ENCODE results near the gene FYN.

FYN gene

DNA sequence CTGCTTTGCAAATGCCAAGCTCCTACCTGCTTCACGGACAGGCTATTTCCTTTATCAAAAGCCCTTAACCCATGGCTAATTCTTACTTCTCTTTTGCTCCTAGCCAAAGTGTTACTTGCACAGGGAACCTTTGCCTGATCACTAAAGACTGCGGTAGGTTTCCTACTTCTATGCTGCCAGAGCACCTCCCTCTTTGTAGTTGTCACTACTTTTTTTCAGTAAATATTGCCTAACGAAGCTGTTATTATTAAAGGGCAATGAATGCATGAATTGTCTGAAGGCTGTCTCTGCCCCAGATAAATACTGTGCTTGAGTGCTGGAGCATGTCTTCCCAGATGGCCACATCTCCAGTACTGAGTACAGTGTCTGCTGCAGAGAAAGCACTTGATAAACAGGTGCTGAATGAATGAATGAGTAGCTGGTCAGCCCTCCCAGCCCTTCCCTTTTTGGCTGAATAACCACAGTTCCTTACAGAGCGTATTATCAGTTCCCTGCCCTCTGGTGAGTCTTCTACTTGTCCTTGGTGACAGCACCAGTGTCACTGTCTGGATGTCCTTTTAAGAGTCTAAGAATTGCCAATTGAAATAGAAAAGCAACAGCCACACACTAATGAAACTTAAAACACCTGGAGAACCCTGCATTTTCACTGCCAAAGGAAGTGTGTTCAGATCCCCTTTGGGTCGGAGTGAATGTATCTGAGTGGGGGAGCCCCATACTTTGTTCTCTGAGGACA lies 194.0 kb downstream of the FYN start:
- DNase-seq = no peak

GRCh38 chr6:111677249-111677990 lies 195.8 kb downstream of the FYN start:
- no peak for DNase-seq

DNA sequence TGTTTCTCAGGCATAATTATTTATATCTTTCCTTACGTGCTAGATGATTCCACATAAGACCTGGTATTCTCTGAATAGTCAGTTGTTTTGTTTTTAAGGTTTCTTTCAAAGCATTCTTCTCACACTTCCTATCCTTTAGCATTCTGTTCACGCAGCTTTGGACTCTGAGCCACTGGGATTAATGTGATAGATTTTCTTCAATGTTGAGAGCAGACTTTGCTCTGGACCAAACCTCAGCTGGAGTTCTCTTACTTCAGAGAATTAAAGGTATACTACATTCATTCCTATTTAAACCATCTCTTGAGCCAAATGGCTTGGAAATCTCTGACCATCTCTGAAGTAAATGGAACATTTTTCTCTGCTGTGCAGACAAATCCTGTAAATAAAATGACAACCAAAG lies 196.9 kb downstream of the FYN start:
- no peak for DNase-seq

DNA sequence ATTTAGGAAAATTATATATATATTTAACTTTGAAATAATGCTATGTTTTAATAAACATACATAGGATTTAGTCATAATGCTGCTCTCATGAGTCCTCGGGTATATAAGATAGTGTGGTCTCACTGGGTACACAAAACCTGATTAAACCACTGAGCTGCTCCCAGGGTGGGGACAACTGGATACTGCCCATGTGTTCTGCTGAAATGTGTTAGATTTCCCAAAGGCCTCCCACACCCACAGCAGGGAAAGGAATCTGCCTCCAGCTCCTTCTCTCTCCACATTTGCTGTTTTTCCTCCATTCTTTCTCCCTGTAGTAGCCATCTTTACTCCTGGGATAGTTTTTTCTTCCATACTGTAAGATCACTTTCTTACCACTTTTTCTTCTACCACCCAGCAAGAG lies 198.4 kb downstream of the FYN start:
- no peak for DNase-seq

GRCh38 chr6:111674413-111674812 lies 198.8 kb downstream of the FYN start:
- no peak for DNase-seq

- DNase-seq = no peak
Observed at GRCh38 chr6:111673937-111674336, 199.3 kb downstream of the FYN start.

DNA sequence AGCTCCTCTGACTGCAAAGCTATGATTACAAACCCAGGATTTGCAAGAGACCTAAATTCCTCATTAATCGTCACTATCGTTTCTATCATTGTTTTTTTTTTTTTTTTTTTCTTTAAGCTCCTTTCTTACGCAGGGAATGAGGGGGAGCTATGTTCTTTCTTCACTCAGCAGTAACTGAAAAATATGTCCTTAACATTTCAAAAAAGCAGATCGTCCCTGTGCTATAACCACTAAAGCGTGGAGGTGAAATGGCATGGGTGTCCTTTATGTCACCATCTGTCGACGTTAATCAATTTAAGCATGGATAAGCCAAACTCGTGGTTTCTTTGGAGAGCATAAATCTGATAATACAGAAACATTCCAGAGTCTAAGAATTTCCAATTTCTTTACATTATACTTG lies 199.7 kb downstream of the FYN start:
- DNase-seq = no peak

DNA sequence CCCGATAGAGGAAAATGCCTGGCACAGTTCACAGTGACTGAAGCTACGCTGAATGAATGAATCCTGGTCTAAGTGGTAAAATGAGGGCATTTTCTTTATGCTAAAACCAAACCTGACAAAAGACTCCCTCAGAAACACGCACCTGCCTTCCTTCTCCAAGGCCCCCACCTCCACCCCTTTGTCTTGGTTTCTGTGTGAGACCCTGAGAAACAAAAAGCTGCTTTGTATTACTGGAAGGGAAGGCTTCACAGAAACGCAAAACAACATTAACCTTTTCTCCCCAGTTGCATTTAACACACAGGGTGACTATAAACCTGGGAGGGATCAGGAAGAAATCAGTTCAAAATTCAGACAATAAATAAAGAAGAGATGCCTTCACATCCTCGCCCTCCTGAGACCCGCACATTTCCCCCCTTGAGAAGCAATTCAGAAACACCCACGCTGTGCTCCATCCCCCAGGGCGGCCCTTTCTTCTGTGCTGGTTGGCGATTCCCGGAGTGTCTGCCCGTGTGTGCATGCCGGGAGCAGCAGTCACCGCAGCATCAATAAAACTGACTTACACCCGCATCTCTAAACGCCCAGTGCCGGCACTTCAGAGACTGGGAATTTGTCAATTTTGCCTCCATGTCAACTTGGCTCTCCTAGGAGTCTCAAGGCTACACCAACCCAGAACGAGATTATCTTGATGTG lies 200.3 kb downstream of the FYN start:
- DNase-seq = no peak

- DNase-seq = no peak
Observed at GRCh38 chr6:111669326-111669725, 203.9 kb downstream of the FYN start.

GRCh38 chr6:111668410-111668809 lies 204.8 kb downstream of the FYN start:
- no peak for DNase-seq

- DNase-seq = no peak
Observed at GRCh38 chr6:111667931-111668330, 205.3 kb downstream of the FYN start.

DNA sequence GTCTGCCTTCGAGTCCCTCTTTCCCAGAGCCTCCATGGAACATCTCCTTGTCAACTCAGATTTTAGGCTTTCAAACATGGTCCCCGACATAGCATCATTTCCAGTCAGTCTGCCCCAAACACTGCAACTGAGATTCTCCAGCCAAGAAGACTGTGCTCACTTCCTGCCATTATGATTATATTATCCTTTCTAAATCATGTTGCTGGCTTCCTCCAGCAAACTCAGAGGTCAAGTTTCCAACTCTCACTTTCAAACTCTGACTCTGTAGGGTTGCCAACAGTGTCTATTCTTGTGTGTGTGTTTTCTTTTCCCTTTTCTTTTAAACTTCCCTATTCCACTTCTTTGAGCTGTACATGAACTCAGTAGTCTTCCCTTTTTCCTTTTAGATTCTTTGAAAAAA lies 206.4 kb downstream of the FYN start:
- DNase-seq = peak; percentile 49 to 62

GRCh38 chr6:111664565-111665030 lies 208.7 kb downstream of the FYN start:
- no peak for DNase-seq

- no peak for DNase-seq
Observed at GRCh38 chr6:111663692-111664564, 209.3 kb downstream of the FYN start.

- DNase-seq = peak in 1 of 2 donors; percentile 30
Observed at GRCh38 chr6:111662794-111663593, 210.3 kb downstream of the FYN start.

- DNase-seq = no peak
Observed at GRCh38 chr6:111662072-111662793, 211.0 kb downstream of the FYN start.

DNA sequence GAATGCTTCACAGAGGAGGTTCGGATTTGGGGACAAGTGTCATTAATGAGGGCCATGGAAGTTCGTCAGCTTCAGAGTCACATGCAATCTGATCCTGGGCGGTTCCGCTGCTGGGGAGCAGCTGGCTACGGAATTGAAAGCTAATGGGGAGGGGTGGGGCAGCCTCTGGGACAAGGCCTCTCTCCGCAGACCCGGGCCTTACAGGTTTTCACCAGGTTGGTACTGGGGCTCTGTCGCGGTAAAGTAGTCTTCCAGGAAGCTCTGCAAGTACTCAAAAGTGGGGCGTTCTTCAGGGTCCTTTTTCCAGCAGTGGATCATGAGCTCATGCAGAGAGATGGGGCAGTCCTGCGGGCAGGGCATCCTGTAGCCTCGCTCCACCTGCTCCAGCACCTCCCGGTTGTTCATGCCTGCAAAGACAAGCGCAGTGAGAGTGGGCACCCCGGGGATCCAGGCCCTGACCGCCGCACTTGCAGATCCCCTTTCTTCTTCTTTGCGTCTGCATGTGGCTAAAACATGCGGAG lies 211.7 kb downstream of the FYN start:
- DNase-seq = no peak

- DNase-seq = no peak
Observed at GRCh38 chr6:111660531-111660930, 212.7 kb downstream of the FYN start.

DNA sequence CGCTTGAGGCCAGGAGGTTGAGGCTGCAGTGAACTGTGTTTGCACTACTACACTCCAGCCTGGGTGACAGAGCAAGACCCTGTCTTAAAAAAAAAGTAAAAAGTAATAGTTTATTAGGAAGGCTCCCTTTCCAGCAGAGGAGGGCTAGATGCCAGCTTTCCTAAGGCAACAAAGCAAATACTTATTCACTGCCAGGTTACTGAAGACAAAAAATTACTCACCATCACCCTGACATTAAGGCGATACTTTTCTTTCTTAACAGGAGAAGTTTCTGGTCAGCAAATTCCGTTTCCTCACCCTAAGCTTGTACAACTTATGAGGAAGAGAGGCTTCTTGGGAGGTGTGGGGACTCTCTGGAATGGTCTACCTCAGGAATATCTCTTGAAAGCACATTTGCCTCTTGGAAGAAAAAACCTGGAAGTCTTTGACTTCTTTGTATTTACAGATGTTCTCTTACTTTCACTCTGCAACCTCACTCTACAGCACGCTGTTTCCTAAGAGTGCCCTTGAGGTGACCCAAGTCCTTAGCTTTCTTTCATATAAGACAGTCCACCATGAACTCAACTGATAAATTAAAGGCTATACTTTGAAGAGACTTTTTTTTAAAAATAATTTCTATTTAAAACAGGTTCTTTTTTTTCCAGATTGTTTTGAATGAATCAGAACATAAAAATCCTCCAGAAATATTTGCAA lies 214.6 kb downstream of the FYN start:
- peak; percentile 43 to 49 for DNase-seq

GRCh38 chr6:111657146-111657545 lies 216.1 kb downstream of the FYN start:
- peak; percentile 64 to 83 for DNase-seq
